OCI-LY7 (cell line): Measurements from ENCODE around the gene AOPEP. TPM values are rescaled to one million over a fixed set of nuclear protein-coding genes. Genes with fewer than 3 reads are reported as not detected.

Source experiments
- BruUV-seq: library from RNA; stranded (reverse); fragments of 400-500 nt; replicated peaks from 2 replicates; lab custom pipeline; 2021; lab: Mats Ljungman, UMichigan
- CTCF ChIA-PET: fragments of 300-600 bp; sonication (Branson Sonifier 250); formaldehyde crosslinking; loops from one replicate; lab custom pipeline; 2022; ENCODE audit warnings: antibody characterized with exemption; ENCODE audit not compliant: unreplicated experiment; lab: Charles Lee
- POLR2A ChIA-PET: fragments of 300-600 bp; sonication (Branson Sonifier 250); formaldehyde crosslinking; loops from one replicate; lab custom pipeline; 2022; ENCODE audit warnings: antibody characterized with exemption; lab: Charles Lee
- DNase-seq: peaks from one replicate; pipeline ENCODE4 v3.0.0-alpha.2; 2015; ENCODE audit warnings: low spot score
- H2AFZ ChIP-seq: fragments of 200-600 bp; sonication (generic), shearing (Covaris generic); 2 replicates; pipeline ENCODE4 v1.6.1; 2014; ENCODE audit warnings: mild to moderate bottlenecking, antibody characterized with exemption, low read length, moderate library complexity
- H3K27ac ChIP-seq: fragments of 200-600 bp; sonication (generic); 2 replicates; pipeline ENCODE4 v1.5.1; 2014; ENCODE audit warnings: mixed run types, low read depth, mild to moderate bottlenecking, moderate library complexity, low read length, inconsistent platforms; ENCODE audit not compliant: poor library complexity, severe bottlenecking
- H3K36me3 ChIP-seq: fragments of 200-600 bp; sonication (generic); 2 replicates; pipeline ENCODE4 v1.6.1; 2014; ENCODE audit warnings: mild to moderate bottlenecking, antibody characterized with exemption, low read length, moderate library complexity, mixed read lengths; ENCODE audit not compliant: insufficient read depth
- H3K4me1 ChIP-seq: fragments of 200-600 bp; sonication (generic); 2 replicates; pipeline ENCODE4 v1.5.1; 2014; ENCODE audit warnings: mild to moderate bottlenecking, low read length; ENCODE audit not compliant: insufficient read depth, poor library complexity, severe bottlenecking
- H3K4me2 ChIP-seq: fragments of 200-600 bp; sonication (generic); 2 replicates; pipeline ENCODE4 v1.6.1; 2014; ENCODE audit warnings: mild to moderate bottlenecking, low read length
- H3K4me3 ChIP-seq: fragments of 200-600 bp; sonication (generic); 2 replicates; pipeline ENCODE4 v1.5.1; 2014; ENCODE audit warnings: mild to moderate bottlenecking, low read depth, low read length; ENCODE audit not compliant: poor library complexity, severe bottlenecking
- H3K79me2 ChIP-seq: fragments of 200-600 bp; sonication (generic); 2 replicates; pipeline ENCODE4 v1.6.1; 2016; ENCODE audit warnings: low read depth, mild to moderate bottlenecking, low read length, moderate library complexity, mixed read lengths; ENCODE audit not compliant: insufficient read depth
- H3K9me2 ChIP-seq: fragments of 200-600 bp; sonication (generic); 2 replicates; pipeline ENCODE4 v1.6.1; 2016; ENCODE audit warnings: mild to moderate bottlenecking, low read length, mixed read lengths; ENCODE audit not compliant: insufficient read depth
- H3K9me3 ChIP-seq: fragments of 200-600 bp; sonication (generic); 2 replicates; pipeline ENCODE4 v1.6.1; 2014; ENCODE audit warnings: mild to moderate bottlenecking, mixed run types, low read length, mixed read lengths
- H4K20me1 ChIP-seq: fragments of 200-600 bp; sonication (generic); 2 replicates; pipeline ENCODE4 v1.6.1; 2014; ENCODE audit warnings: mild to moderate bottlenecking, antibody characterized with exemption, low read length, moderate library complexity, mixed read lengths; ENCODE audit not compliant: insufficient read depth
- CTCF ChIP-seq: fragments of 200-600 bp; sonication (generic); conservative IDR thresholded peaks from 2 replicates; pipeline ENCODE4 v1.5.1; 2014; ENCODE audit warnings: mild to moderate bottlenecking, antibody characterized with exemption, low read length, moderate library complexity, mixed read lengths
- EZH2phosphoT487 ChIP-seq: fragments of 200-600 bp; sonication (generic); IDR thresholded peaks from 2 replicates; pipeline ENCODE4 v1.6.1; 2018; ENCODE audit warnings: low read depth, borderline replicate concordance, mild to moderate bottlenecking, mixed run types, antibody characterized with exemption, low read length, moderate library complexity, mixed read lengths
- intact Hi-C: fragments of 100-400 bp; cut with micrococcal nuclease; formaldehyde crosslinking; loops from one replicate; pipeline ENCODE4 v1.10.0; 2022; ENCODE audit not compliant: unreplicated experiment
- total RNA-seq, 2 experiments: library from RNA; depleted of rRNA in 1 of 2; stranded (reverse); fragments of >200 nt in 1 of 2; shearing (Covaris generic) in 1 of 2; gene quantifications; 2 replicates each; pipeline ENCODE4 v1.2.3, GENCODE V29; 2014 to 2022

AOPEP gene
- total RNA-seq, 2 experiments from 2014 or later, result 17.3 to 24.3 TPM

- H3K9me2 ChIP-seq, result no peaks in the 10 kb centered on the region
- H4K20me1 ChIP-seq, result no peaks in the 10 kb centered on the region
- no peak overlapping the region for H3K4me2 ChIP-seq
- H3K4me3 ChIP-seq, result no peak overlapping the region
- POLR2A ChIA-PET, result no interaction called here
- no TSS peak for BruUV-seq
- no peak overlapping the region for H2AFZ ChIP-seq
- H3K9me3 ChIP-seq, result no peaks in the 10 kb centered on the region
- H3K36me3 ChIP-seq, result no peaks in the 10 kb centered on the region
- H3K4me1 ChIP-seq, result no peaks in the 10 kb centered on the region
- no peak overlapping the region for H3K27ac ChIP-seq
- intact Hi-C loops, result loop anchor here (1.0 to 5.0 kb wide), 2 partner anchors 445 to 459 kb away; no protein-coding TSS in a partner anchor
- CTCF ChIA-PET, result interaction anchor here (1.6 kb wide), 1 partner anchor 445 kb away, joined by 4 read pairs; no protein-coding TSS in a partner anchor
- DNase-seq, result no peak
- H3K79me2 ChIP-seq, result no peaks in the 10 kb centered on the region
- TF ChIP-seq EZH2phosphoT487, result no peak
- no peak for TF ChIP-seq CTCF
Measured at GRCh38 chr9:95126739-95127138, 400.2 kb downstream of the AOPEP start.

- H2AFZ ChIP-seq, result no peak overlapping the region
- no peaks in the 10 kb centered on the region for H4K20me1 ChIP-seq
- H3K79me2 ChIP-seq, result no peaks in the 10 kb centered on the region
- no peak overlapping the region for H3K27ac ChIP-seq
- H3K36me3 ChIP-seq, result no peaks in the 10 kb centered on the region
- TF ChIP-seq CTCF, result peak; percentile 85
- no peak for TF ChIP-seq EZH2phosphoT487
- H3K4me3 ChIP-seq, result no peak overlapping the region
- H3K9me3 ChIP-seq, result no peaks in the 10 kb centered on the region
- POLR2A ChIA-PET, result interaction anchor here (0.7 kb wide), 1 partner anchor 8 kb away, joined by 4 read pairs; no protein-coding TSS in a partner anchor
- H3K9me2 ChIP-seq, result no peaks in the 10 kb centered on the region
- no TSS peak for BruUV-seq
- H3K4me1 ChIP-seq, result no peaks in the 10 kb centered on the region
- H3K4me2 ChIP-seq, result no peak overlapping the region
- CTCF ChIA-PET, result interaction anchor here (0.6 to 1.6 kb wide), 2 partner anchors 446 kb away, joined by 3 to 4 read pairs; no protein-coding TSS in a partner anchor
- intact Hi-C loops, result loop anchor here (1.0 to 5.0 kb wide), 2 partner anchors 446 to 460 kb away; no protein-coding TSS in a partner anchor
- DNase-seq, result peak; percentile 62
Measured at GRCh38 chr9:95127249-95128176, 401.0 kb downstream of the AOPEP start.
